WI38 (cell line): ENCODE results near the gene DPP10.

Source experiments
- H3K4me3 ChIP-seq: 2 replicates; pipeline ENCODE4 v1.5.1; 2011; ENCODE audit warnings: low read depth, mild to moderate bottlenecking, control low read depth, low read length
- TF ChIP-seq, protein P1 (sequence below): IDR thresholded peaks from 2 replicates; pipeline ENCODE4 v1.5.1; 2012; ENCODE audit warnings: low read depth, mild to moderate bottlenecking, control low read depth, low read length

DPP10 gene

DNA sequence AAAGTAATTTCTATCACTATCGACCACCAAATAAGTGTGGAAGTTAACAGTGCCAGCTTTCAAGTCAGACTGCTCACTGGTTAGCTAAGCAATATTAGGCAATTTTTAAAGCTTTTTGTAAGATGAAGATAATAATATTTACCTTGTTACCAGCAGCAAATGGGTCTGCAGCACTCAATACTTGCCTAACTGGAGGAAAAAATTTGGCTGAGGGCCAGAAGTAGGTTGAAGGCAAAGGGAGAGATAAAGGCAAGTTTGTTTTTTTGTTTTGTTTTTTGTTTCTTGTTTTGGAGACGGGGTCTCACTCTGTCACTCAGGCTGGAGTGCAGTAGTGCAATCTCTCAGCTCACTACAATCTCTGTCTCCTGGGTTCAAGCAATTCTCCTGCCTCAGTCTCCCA lies 675.9 kb downstream of the DPP10 start:
- no peak overlapping the region for H3K4me3 ChIP-seq
- TF ChIP-seq, protein P1, sequence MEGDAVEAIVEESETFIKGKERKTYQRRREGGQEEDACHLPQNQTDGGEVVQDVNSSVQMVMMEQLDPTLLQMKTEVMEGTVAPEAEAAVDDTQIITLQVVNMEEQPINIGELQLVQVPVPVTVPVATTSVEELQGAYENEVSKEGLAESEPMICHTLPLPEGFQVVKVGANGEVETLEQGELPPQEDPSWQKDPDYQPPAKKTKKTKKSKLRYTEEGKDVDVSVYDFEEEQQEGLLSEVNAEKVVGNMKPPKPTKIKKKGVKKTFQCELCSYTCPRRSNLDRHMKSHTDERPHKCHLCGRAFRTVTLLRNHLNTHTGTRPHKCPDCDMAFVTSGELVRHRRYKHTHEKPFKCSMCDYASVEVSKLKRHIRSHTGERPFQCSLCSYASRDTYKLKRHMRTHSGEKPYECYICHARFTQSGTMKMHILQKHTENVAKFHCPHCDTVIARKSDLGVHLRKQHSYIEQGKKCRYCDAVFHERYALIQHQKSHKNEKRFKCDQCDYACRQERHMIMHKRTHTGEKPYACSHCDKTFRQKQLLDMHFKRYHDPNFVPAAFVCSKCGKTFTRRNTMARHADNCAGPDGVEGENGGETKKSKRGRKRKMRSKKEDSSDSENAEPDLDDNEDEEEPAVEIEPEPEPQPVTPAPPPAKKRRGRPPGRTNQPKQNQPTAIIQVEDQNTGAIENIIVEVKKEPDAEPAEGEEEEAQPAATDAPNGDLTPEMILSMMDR = no peak

DNA sequence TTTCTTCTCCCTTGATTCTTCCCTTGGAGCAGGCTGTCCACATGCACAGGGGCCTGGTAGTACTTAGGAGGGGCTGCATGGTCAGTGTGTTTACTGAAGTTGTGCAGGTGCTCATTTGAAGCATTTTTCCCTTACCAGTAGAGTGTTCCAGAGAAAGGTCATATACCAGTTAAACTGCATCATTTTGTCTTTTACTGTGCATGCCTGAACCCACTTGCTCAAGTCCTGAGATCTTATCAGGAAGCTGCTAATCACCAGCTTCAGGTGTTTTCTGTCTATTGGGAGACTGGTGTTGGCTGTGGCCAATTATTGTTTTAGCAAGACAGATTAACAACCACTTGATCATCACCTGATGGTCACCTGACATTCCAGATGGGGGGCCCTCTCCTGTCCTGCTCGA lies 676.6 kb downstream of the DPP10 start:
- TF ChIP-seq, protein P1 = no peak
- no peak overlapping the region for H3K4me3 ChIP-seq

DNA sequence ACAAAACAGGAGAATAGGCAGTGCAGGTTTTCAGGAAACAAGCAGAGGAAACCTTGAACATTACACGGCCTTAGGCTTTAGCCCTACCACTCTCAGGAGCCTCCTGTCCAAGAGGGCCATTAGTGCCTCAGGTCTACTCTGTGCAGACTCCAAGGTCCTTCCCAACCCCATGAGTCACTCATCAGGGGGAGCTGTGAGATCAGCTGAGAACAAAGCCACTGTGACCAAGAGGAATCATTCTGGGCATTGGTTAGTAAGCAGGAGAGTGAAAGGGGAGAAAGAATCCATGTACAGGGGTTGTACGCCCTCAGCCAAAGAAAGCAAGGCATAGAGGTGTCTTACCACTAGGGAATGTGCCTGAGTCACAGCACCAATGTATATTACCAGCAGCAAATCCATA lies 680.3 kb downstream of the DPP10 start:
- H3K4me3 ChIP-seq = no peak overlapping the region
- TF ChIP-seq, protein P1 = no peak

DNA sequence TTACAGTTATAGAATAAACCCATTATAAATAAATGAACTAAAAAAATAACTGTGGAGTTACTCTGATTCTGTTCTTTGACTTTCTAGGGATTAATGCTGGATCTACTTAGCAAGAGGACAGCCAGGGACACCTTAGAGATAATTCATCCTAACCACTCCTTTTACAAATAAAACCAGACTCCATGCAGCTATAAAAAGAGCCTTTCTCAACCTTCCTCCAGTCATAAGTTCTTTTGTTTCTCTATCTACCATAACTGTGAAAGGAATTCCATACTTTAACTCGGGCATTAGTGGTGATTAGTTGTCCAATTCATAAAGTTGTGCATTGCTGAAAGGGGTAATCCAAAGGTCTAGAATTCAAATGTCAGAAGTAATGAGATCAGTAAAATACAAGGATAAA lies 682.4 kb downstream of the DPP10 start:
- TF ChIP-seq, protein P1 = no peak
- H3K4me3 ChIP-seq = no peak overlapping the region

DNA sequence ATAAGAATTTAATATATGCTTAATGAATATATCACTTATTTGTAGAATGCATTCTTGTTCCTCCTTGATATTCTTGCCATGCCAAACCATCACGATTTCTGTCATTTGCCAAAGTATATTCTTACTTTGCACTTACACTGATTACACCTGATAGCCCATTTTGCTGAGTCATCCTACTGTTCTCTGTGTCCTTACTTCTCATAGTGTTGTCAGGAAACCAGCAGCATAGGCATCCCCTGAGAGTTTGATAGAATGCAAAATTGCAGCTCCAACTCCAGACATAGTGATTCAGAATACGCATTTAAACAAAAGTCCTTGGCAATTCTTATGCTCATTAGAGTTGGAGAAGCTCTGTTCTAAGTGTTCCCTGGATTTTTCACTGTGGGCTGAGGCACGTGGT lies 687.1 kb downstream of the DPP10 start:
- no peak overlapping the region for H3K4me3 ChIP-seq
- TF ChIP-seq, protein P1 = no peak

DNA sequence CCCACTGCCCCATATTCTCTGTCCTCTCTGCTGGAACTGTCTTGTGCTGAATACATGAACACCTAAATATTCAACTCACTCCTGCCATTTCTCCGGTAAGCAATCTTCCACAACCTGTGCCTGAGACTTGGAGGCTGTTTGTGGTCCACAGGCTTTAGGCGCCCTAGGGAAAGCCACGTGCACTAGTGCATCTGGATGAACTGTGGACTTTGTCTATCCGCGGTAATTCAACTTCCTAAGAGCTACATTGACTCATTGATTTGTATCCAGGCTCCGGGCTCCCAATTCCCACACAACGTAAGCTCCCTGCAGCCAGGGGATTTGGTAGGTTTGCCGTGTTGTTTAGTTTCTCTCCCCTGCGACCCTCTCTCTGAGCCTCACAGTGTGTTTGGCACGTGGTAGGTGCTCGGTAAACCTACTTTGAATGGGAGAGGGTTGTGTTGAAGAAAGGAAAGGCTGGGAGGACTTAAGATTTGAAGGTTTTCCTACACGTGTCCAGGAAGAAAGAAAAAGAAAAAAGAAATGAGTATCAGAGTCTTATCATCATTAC lies 718.2 kb downstream of the DPP10 start:
- TF ChIP-seq, protein P1 = no peak
- H3K4me3 ChIP-seq = no peak overlapping the region

DNA sequence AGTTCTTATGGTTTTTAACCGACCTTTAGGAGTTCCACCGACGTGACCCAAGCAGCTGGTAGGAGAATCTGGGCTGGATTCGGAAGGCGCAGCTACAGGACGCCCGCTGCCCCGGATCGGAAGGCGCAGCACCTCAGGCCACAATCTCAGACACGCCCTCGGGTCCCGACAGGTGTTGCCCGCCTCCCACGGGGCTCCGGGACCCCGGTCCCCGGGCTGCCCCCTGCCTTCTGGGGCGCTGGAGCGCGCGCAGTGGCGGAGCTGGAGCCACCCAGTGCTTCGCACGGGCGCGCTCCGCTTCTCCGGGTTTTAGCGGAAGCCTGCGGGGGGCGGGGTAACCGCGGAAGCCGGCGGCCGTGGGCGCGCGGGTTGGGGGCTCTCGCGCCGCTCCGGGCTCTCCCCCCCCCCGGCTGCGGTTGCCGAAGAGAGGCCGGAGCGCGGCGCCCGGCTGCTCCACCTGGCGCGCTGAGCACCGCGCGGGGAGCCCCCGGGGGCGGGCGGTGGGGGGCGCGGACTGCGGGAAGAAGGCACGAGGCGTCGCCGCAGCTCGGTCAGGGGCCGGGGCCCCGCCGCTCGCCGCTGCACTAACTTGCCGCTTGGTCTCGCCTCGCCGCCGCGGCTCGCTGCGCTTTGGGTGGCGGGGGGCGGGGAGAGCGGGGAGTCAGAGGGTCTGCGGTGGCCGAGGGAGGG lies 718.8 kb downstream of the DPP10 start:
- TF ChIP-seq, protein P1 = no peak
- H3K4me3 ChIP-seq = no peak overlapping the region
